GM10248 (cell line): ENCODE results near the gene FAM78B.
A peak's percentile ranks its signal among the peaks of the same experiment; 100 is the strongest.

Experiments
- CTCF ChIA-PET: fragments of 300-600 bp; sonication (Branson Sonifier 250); formaldehyde crosslinking; extraction: SDS; loops from one replicate; lab custom pipeline; 2021; ENCODE audit warnings: antibody characterized with exemption; lab: Yijun Ruan, JAX
- POLR2A ChIA-PET: fragments of 350-650 bp; sonication (Branson Sonifier 250); formaldehyde crosslinking; extraction: SDS; loops from one replicate; lab custom pipeline; 2020; ENCODE audit warnings: antibody characterized with exemption; lab: Yijun Ruan, JAX
- DNase-seq: peaks from one replicate; pipeline ENCODE4 v3.0.0; 2012; ENCODE audit errors: extremely low spot score
- TF ChIP-seq, protein P1 (sequence below): IDR thresholded peaks from 2 replicates; pipeline ENCODE4 v1.5.1; 2012; ENCODE audit warnings: mild to moderate bottlenecking, low read depth; ENCODE audit errors: extremely low read depth, missing control alignments, control extremely low read depth

FAM78B gene

DNA sequence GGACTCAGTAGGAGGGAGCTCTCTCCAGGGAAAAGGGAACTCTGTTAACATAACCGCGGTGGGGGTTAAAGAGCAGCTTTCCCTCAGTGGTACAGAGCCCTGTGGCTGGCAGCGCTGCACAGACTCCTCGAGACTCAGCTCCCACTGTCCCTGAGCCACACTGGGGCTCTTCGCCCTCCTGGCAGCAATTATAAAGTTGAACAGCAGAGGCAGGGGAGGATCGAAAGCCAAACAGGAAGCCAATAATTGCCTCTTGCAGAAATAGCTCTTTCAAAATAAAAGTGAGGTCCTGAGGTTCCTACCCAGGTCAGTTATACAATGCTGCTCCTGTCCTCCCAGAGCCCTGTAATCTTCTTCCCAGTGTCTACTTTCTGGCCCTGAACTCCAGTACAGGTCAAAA lies 77.0 kb downstream of the FAM78B start:
- ChIA-PET POLR2A (no interaction called here), CTCF (interaction anchor here (1.0 to 1.4 kb wide), 5 partner anchors 9 to 343 kb away, joined by 3 read pairs; no protein-coding TSS in a partner anchor)

DNA sequence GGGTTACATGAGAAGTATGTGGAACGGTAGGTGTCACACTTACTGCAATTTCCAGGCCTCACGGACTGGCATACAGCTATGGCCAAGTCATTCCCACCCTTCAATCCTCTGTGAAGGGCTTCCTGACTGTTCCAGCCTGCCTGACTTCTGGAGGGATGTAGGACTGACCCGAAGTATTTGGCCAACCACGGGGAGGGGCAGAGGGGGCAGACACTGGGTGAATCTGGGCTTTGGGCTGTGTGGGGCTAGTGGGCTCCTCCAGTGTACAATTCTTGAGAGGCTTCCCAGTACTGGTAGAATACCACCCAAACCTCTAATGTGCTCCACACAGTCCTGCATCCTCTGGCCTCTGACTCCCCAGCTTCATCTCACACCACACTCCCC lies 78.2 kb downstream of the FAM78B start:
- CTCF ChIA-PET: interaction anchor here (0.9 to 1.2 kb wide), 2 partner anchors 10 to 43 kb away, joined by 3 read pairs; no protein-coding TSS in a partner anchor
- DNase-seq: no peak
- POLR2A ChIA-PET: no interaction called here
- TF ChIP-seq, protein P1, sequence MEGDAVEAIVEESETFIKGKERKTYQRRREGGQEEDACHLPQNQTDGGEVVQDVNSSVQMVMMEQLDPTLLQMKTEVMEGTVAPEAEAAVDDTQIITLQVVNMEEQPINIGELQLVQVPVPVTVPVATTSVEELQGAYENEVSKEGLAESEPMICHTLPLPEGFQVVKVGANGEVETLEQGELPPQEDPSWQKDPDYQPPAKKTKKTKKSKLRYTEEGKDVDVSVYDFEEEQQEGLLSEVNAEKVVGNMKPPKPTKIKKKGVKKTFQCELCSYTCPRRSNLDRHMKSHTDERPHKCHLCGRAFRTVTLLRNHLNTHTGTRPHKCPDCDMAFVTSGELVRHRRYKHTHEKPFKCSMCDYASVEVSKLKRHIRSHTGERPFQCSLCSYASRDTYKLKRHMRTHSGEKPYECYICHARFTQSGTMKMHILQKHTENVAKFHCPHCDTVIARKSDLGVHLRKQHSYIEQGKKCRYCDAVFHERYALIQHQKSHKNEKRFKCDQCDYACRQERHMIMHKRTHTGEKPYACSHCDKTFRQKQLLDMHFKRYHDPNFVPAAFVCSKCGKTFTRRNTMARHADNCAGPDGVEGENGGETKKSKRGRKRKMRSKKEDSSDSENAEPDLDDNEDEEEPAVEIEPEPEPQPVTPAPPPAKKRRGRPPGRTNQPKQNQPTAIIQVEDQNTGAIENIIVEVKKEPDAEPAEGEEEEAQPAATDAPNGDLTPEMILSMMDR: no peak

More for the DNA sequence above, 77.0 kb downstream of the FAM78B start:
- peak; percentile 38 for DNase-seq
- TF ChIP-seq, protein P1: peak; percentile 16

DNA sequence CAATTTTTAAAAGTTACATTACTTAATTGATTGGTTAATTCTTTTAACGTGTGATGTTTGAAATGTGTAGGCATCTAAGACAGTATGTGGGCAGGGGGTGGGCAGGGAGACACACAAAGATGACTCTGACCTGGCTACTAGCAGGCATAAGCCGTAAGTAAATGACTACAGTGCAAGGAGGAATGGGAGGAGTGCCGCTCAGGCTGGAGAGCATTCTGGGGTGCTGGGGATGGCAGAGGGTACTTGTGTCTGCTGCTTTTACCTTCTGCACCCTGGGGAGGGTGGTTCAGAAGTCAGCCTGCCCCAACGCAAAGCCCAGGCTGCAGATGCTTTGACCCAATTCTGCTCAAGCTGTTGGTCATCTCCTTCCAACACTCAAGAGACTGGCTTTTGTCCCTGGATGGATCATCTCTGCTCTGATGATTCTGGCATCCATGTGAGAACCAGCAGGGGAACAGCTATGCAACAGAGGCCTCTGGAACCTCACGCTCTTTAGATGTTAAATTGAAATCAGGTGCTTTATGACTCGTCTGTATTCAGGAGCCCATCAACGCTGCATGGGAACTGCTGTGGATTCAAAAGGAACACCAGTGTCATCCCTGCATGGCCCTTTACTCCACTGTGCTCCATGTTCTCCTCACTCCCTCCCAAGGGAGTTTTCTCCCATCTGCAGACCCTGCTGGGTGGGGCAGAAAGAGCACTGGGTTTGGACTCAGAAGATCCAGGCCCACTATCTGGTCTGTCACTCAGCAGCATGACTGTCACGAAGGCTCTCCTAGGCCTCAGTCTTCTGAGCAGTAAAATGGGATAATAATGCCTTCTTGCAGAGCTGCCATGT lies 78.8 kb downstream of the FAM78B start:
- ChIA-PET CTCF (interaction anchor here (0.9 kb wide), 1 partner anchor 11 kb away, joined by 3 read pairs; no protein-coding TSS in a partner anchor), POLR2A (no interaction called here)
- TF ChIP-seq, protein P1: no peak
- DNase-seq: no peak

DNA sequence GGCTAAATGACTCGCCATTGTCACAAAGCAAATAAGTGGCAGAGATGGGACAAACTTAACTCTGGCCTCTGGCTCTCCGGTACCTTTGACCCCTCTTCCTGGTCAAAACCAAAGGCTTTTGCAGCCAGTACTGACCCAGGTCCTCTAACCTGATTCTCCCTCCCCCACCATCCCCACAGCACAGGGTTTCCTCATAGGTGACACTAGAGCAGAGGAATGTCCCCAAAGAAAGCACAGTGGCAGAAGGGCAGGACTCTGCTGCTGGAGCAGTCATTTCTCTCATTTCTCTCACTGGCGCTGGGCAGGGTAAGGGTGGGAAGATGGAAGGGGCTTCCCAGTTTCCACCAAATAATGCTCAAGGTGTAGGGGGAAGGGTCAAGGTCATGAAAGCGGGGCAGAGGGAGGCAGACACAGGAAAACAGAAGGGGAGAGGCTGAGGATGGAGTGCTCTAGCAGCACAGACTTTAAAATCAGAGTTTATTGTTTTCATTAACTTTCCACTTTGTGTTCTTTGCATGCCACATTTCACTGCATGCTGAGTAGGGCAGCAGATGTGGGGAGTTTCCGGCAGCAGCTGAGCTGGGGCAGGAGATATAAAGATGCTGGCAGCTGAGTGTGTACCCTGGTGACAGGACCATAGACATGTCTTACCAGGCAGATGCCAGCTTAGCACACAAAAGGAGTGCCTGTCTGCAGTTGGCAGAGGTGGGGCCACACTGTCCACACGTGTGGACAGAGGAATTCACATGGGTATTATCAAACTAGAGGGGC lies 80.5 kb downstream of the FAM78B start:
- no peak for DNase-seq
- POLR2A ChIA-PET: no interaction called here
- CTCF ChIA-PET: interaction anchor here (1.2 to 2.7 kb wide), 2 partner anchors 11 to 14 kb away, joined by 3 to 10 read pairs; no protein-coding TSS in a partner anchor
- TF ChIP-seq, protein P1: no peak

DNA sequence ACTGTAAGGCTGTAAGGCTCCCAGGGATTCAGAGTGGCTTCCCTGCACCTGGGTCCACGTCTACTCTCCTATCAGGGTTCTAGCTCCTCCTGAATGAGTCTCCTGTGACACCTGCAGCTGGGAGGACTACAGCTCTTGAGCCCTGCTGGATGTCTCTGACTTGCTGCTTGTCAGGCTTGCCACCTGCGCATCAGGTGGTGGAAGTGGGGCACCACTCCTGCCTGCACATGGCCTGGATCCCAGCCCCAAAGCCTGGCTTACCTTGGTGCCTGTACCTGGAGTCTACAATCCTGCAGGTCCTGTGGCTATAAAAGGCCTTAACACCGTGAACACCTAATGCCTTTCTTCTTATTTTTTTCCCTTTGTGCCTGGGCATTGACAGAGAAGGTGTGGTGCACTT lies 82.2 kb downstream of the FAM78B start:
- ChIA-PET CTCF (interaction anchor here (2.7 kb wide), 1 partner anchor 13 kb away, joined by 10 read pairs; no protein-coding TSS in a partner anchor), POLR2A (no interaction called here)
- TF ChIP-seq, protein P1: no peak
- no peak for DNase-seq

DNA sequence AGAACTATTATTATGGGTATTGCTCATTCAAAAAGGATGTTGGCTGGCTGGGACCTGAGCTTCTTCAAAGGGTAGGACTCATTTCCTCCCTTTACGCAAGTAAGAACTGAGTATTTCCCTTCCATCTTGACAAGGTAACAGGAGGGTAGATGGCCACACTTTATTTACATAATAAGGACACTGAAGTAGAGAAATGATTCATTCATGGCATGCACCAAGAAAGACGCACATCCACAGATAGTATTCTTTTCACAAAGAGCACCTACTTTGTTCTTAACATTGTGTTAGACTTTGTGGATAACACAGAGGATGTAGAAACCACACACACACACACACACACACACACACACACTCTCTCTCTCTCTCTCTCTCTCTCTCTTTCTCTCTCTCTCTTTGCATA lies 82.9 kb downstream of the FAM78B start:
- POLR2A ChIA-PET: no interaction called here
- no peak for DNase-seq
- CTCF ChIA-PET: interaction anchor here (0.7 to 2.7 kb wide), 2 partner anchors 8 to 14 kb away, joined by 3 to 10 read pairs; no protein-coding TSS in a partner anchor

More for the DNA sequence above, 82.9 kb downstream of the FAM78B start:
- TF ChIP-seq, protein P1: no peak
